Measurements from ENCODE around the gene MACROD2.

The MACROD2 gene

GRCh38 chr20:15919118-15919517 lies 1923.8 kb downstream of the MACROD2 start:
- FAIRE-seq, result no peak

- FAIRE-seq, result no peak
Observed at GRCh38 chr20:15921930-15922329, 1926.6 kb downstream of the MACROD2 start.

- FAIRE-seq, result no peak
Observed at GRCh38 chr20:15922556-15922955, 1927.2 kb downstream of the MACROD2 start.

GRCh38 chr20:15923030-15923776 lies 1927.9 kb downstream of the MACROD2 start:
- FAIRE-seq, result no peak

- FAIRE-seq, result no peak
Observed at GRCh38 chr20:15924556-15924955, 1929.2 kb downstream of the MACROD2 start.

GRCh38 chr20:15925376-15925775 lies 1930.1 kb downstream of the MACROD2 start:
- no peak for FAIRE-seq

GRCh38 chr20:15927893-15928650 lies 1932.8 kb downstream of the MACROD2 start:
- FAIRE-seq, result no peak

GRCh38 chr20:15928946-15929345 lies 1933.6 kb downstream of the MACROD2 start:
- no peak for FAIRE-seq

- FAIRE-seq, result no peak
Observed at GRCh38 chr20:15930311-15931305, 1935.3 kb downstream of the MACROD2 start.

- FAIRE-seq, result no peak
Observed at GRCh38 chr20:15931897-15932296, 1936.6 kb downstream of the MACROD2 start.

GRCh38 chr20:15937179-15937578 lies 1941.9 kb downstream of the MACROD2 start:
- FAIRE-seq, result no peak

GRCh38 chr20:15938847-15939246 lies 1943.5 kb downstream of the MACROD2 start:
- FAIRE-seq, result no peak

GRCh38 chr20:15940127-15940526 lies 1944.8 kb downstream of the MACROD2 start:
- FAIRE-seq, result no peak

- FAIRE-seq, result no peak
Observed at GRCh38 chr20:15942130-15942529, 1946.8 kb downstream of the MACROD2 start.

- no peak for FAIRE-seq
Observed at GRCh38 chr20:15945289-15945688, 1950.0 kb downstream of the MACROD2 start.

GRCh38 chr20:15949391-15949790 lies 1954.1 kb downstream of the MACROD2 start:
- FAIRE-seq, result no peak

- FAIRE-seq, result no peak
Observed at GRCh38 chr20:15951658-15952057, 1956.3 kb downstream of the MACROD2 start.

GRCh38 chr20:15958142-15958541 lies 1962.8 kb downstream of the MACROD2 start:
- no peak for FAIRE-seq

- no peak for FAIRE-seq
Observed at GRCh38 chr20:15965165-15965564, 1969.8 kb downstream of the MACROD2 start.

GRCh38 chr20:15967334-15967733 lies 1972.0 kb downstream of the MACROD2 start:
- FAIRE-seq, result no peak

- FAIRE-seq, result no peak
Observed at GRCh38 chr20:15976047-15976736, 1980.9 kb downstream of the MACROD2 start.

GRCh38 chr20:15977026-15977425 lies 1981.7 kb downstream of the MACROD2 start:
- FAIRE-seq, result no peak

Data from G401.6 (cell line).